Type B pancreatic cell (in vitro differentiated cells): ENCODE measurements around the gene FER. TPM values are rescaled to one million over a fixed set of nuclear protein-coding genes. Genes with fewer than 3 reads are reported as not detected.
"Not testable (repeated sequence)": the region's sequence is repeated elsewhere in the genome, so short reads cannot be mapped to it uniquely, and the experiment has no call there.

ENCODE experiments used
- DNase-seq: peaks from one replicate; pipeline ENCODE4 v3.0.0; 2021; ENCODE audit warnings: mixed read lengths; ENCODE audit not compliant: unreplicated experiment; ENCODE audit errors: extremely low spot score
- H3K27ac Mint-ChIP-seq: 2 replicates; pipeline ENCODE4 v1.8.0; 2021; ENCODE audit warnings: mild to moderate bottlenecking, mixed read lengths
- H3K27me3 Mint-ChIP-seq: 2 replicates; pipeline ENCODE4 v1.8.0; 2021; ENCODE audit warnings: mixed read lengths
- H3K36me3 Mint-ChIP-seq: 2 replicates; pipeline ENCODE4 v1.8.0; 2021; ENCODE audit warnings: mixed read lengths
- H3K4me1 Mint-ChIP-seq: one replicate; pipeline ENCODE4 v1.8.0; 2021; ENCODE audit warnings: mixed read lengths; ENCODE audit not compliant: unreplicated experiment
- H3K4me3 Mint-ChIP-seq: 2 replicates; pipeline ENCODE4 v1.8.0; 2021; ENCODE audit warnings: mild to moderate bottlenecking, mixed read lengths
- H3K9me3 Mint-ChIP-seq: 2 replicates; pipeline ENCODE4 v1.8.0; 2021; ENCODE audit warnings: mixed read lengths
- total RNA-seq: library from RNA; stranded (reverse); gene quantifications from 2 replicates; pipeline ENCODE4 v1.2.1, GENCODE V29; 2021; ENCODE audit warnings: low replicate concordance
- TF ChIP-seq, protein P1 (sequence below): fragments of 200-600 bp; sonication (generic); conservative IDR thresholded peaks from 2 replicates; pipeline ENCODE4 v1.5.0; 2021; ENCODE audit warnings: antibody characterized with exemption, mild to moderate bottlenecking

Gene FER
- total RNA-seq, 1 donor from 2014 or later = 29.7 TPM

GRCh38 chr5:108876451-108876850 is 128.8 kb downstream of the FER start:
- no peak overlapping the region for H3K27ac Mint-ChIP-seq
- H3K4me3 Mint-ChIP-seq = no peak overlapping the region
- no peaks in the 10 kb centered on the region for H3K27me3 Mint-ChIP-seq
- H3K4me1 Mint-ChIP-seq = no peaks in the 10 kb centered on the region
- TF ChIP-seq, protein P1, sequence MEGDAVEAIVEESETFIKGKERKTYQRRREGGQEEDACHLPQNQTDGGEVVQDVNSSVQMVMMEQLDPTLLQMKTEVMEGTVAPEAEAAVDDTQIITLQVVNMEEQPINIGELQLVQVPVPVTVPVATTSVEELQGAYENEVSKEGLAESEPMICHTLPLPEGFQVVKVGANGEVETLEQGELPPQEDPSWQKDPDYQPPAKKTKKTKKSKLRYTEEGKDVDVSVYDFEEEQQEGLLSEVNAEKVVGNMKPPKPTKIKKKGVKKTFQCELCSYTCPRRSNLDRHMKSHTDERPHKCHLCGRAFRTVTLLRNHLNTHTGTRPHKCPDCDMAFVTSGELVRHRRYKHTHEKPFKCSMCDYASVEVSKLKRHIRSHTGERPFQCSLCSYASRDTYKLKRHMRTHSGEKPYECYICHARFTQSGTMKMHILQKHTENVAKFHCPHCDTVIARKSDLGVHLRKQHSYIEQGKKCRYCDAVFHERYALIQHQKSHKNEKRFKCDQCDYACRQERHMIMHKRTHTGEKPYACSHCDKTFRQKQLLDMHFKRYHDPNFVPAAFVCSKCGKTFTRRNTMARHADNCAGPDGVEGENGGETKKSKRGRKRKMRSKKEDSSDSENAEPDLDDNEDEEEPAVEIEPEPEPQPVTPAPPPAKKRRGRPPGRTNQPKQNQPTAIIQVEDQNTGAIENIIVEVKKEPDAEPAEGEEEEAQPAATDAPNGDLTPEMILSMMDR = no peak
- peaks cover 5% of the 10 kb centered on the region for H3K9me3 Mint-ChIP-seq
- peaks cover 11% of the 10 kb centered on the region for H3K36me3 Mint-ChIP-seq
- DNase-seq = no peak

- Mint-ChIP-seq H3K27ac (no peak overlapping the region), H3K36me3 (peaks cover 17% of the 10 kb centered on the region), H3K4me1 (no peaks in the 10 kb centered on the region), H3K27me3 (no peaks in the 10 kb centered on the region), H3K4me3 (no peak overlapping the region), H3K9me3 (peaks cover 5% of the 10 kb centered on the region)
- DNase-seq = no peak
- TF ChIP-seq, protein P1 = no peak
These were observed 131.1 kb downstream of the FER start for GRCh38 chr5:108878756-108879155.

DNA sequence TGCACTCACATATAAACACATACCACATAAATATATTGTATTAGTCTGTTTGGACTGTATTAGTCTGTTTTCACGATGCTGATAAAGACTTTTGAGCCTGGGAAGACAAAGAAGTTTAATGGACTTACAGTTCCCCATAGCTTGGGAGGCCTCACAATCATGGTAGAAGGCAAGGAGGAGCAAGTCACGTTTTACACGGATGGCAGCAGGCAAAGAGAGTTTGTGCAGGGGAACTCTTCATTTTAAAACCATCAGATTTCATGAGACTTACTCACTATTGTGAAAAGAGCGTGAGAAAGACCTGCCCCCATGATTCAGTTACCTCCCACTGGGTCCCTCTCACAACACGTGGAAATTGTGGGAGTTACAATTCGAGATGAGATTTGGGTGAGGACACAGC is 133.4 kb downstream of the FER start:
- no peak for DNase-seq
- H3K4me1 Mint-ChIP-seq = peaks cover 4% of the 10 kb centered on the region
- H3K4me3 Mint-ChIP-seq = no peak overlapping the region
- H3K36me3 Mint-ChIP-seq = peaks cover 23% of the 10 kb centered on the region
- no peak overlapping the region for H3K27ac Mint-ChIP-seq
- TF ChIP-seq, protein P1 = no peak
- H3K27me3 Mint-ChIP-seq = no peaks in the 10 kb centered on the region
- H3K9me3 Mint-ChIP-seq = peaks cover 5% of the 10 kb centered on the region

GRCh38 chr5:108884736-108885135 is 137.0 kb downstream of the FER start:
- Mint-ChIP-seq H3K36me3 (peaks cover 25% of the 10 kb centered on the region), H3K4me1 (peaks cover 4% of the 10 kb centered on the region), H3K27ac (peak overlapping the region; percentile 11)

DNA sequence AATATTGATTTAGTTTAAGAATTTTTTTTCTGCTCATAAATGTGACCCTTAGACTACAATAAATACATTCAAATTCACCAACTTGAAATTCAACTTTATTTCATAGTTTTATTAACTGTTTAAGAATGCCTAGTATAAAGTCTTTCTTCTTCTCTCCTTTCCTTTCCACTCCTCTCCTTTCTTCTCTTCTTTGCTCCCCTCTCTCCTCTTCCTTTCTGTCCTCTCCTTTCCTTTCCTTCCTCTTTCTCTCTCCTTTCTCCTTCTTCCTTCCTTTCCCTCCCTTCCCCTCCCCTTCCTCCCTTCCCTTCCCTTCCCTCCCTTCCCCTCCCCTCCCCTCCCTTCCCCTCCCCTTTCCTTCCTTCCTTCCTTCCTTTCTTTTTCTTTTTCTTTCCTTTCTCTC is 150.6 kb downstream of the FER start:
- DNase-seq = no peak
- no peaks in the 10 kb centered on the region for H3K27me3 Mint-ChIP-seq
- H3K4me1 Mint-ChIP-seq = no peaks in the 10 kb centered on the region
- TF ChIP-seq, protein P1 = no peak
- H3K36me3 Mint-ChIP-seq = peaks cover 17% of the 10 kb centered on the region
- no peak overlapping the region for H3K27ac Mint-ChIP-seq
- no peak overlapping the region for H3K4me3 Mint-ChIP-seq
- no peaks in the 10 kb centered on the region for H3K9me3 Mint-ChIP-seq

More at GRCh38 chr5:108884736-108885135, 137.0 kb downstream of the FER start:
- Mint-ChIP-seq H3K27me3 (no peaks in the 10 kb centered on the region), H3K9me3 (peaks cover 5% of the 10 kb centered on the region), H3K4me3 (no peak overlapping the region)
- no peak for DNase-seq
- TF ChIP-seq, protein P1 = no peak

GRCh38 chr5:108898707-108899106 is 151.0 kb downstream of the FER start:
- no peaks in the 10 kb centered on the region for H3K27me3 Mint-ChIP-seq
- TF ChIP-seq, protein P1 = no peak
- H3K9me3 Mint-ChIP-seq = no peaks in the 10 kb centered on the region
- H3K36me3 Mint-ChIP-seq = peaks cover 12% of the 10 kb centered on the region
- DNase-seq = no peak
- no peak overlapping the region for H3K27ac Mint-ChIP-seq
- H3K4me1 Mint-ChIP-seq = no peaks in the 10 kb centered on the region
- no peak overlapping the region for H3K4me3 Mint-ChIP-seq

GRCh38 chr5:108899244-108899643 is 151.5 kb downstream of the FER start:
- not testable (repeated sequence) for H3K4me3 Mint-ChIP-seq, H3K9me3 Mint-ChIP-seq, H3K27me3 Mint-ChIP-seq, H3K4me1 Mint-ChIP-seq, DNase-seq, H3K27ac Mint-ChIP-seq, H3K36me3 Mint-ChIP-seq
